D721Med (cell line): ENCODE data around the gene CD320.

Experiments
- DNase-seq: peaks from one replicate; pipeline ENCODE4 v3.0.0; 2011; ENCODE audit warnings: low spot score; ENCODE audit not compliant: insufficient read length
- FAIRE-seq: peaks from 2 replicates; lab custom pipeline; 2011; peaks lifted over from hg19 to GRCh38; lab: Jason Lieb, UNC
- CTCF ChIP-seq: IDR thresholded peaks from 2 replicates; pipeline ENCODE4 v1.5.1; 2012; ENCODE audit warnings: mild to moderate bottlenecking, control low read depth; ENCODE audit not compliant: insufficient read depth; ENCODE audit errors: missing control alignments

The CD320 gene

DNA sequence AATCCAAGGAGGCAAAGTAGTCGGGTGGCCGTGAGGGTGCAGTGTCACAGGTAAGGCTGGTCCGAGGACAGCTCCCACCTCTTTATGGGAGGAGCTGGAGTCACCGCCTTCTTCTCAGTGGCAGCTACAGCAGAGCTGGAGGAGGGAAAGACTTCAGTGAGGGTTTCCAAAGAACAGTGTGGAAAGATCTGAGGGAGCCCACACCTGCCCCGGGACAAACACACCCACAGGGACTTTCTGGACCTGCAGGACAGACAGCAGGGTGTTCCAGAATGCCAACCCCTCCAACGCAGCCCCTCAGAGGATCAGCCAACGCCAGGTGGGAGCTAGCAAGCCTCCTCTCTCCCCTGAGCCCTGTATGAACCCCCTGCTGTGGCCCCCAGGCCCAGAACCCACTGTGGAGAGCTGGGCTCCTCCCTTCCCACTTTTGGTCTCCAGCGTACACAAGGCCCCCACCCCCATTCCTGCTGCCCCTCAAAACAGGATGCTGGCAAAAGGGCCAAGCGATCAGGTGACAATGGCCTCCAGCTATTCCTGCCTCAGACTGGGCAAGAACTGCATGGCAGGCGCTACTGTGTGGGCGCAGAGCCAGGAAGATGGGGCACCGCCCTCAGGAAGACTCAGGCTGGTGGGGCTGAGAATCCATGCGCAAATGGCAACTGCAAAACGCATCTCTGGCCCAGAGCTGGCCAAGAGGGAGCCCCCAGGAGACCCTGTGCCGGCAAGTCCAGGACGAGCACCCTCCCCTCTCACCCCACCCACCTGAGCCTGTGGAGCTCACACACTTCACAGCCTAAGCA lies 3.5 kb upstream of the CD320 start:
- no peak for TF ChIP-seq CTCF
- FAIRE-seq (no peak), DNase-seq (no peak)

DNA sequence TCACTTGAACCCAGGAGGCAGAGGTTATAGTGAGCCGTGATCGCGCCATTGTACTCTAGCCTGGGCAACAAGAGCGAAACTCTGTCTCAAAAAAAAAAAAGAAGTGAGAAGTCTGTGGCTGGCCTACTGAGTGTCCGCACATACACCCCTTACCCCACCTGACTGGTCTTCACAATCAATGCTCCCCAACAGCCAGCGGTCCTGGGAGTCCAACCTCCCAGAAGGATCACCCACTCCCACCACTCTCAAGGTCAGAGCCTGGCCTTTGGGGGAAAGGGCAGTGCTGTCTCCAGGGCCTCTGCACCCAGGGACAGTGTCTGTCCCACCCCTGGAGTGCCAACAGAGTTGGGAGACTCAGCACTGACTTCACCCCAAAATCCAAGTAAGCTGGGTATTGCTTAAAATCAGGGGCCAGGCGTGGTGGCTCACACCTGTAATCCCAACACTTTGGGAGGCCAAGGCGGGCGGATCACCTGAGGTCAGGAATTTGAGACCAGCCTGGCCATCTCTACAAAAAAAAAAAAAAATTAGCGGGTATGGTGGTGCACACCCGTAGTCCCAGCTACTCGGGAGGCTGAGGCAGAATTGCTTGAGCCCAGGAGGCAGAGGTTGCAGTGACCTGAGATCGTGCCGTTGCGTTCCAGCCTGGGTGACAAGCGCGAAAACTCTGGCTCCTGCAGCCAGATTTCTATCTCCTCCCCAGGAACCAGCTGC lies 2.3 kb upstream of the CD320 start:
- no peak for TF ChIP-seq CTCF
- no peak for FAIRE-seq

DNA sequence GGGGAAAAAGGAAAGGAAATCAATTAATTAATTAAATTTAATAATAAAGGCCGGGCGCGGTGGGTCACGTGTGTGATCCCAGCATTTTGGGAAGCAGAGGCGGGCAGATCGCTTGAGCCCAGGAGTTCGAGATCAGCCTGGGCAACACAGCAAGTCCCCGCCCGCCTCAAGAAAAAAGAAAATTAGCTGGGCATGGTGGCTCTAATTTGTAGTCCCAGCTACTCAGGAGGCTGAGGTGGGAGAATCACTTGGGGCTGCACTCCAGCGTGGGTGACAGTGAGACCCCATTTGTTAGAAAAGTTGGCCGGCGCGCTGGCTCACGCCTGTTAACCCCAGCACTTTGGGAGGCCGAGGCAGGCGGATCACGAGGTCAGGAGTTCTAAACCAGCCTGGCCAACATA lies 733 bp upstream of the CD320 start:
- no peak for TF ChIP-seq CTCF
- FAIRE-seq = no peak
- DNase-seq = no peak

More for the DNA sequence above, 2.3 kb upstream of the CD320 start:
- DNase-seq = no peak

GRCh38 chr19:8307400-8307964 lies 676 bp downstream of the CD320 start:
- no peak for TF ChIP-seq CTCF
- FAIRE-seq (no peak), DNase-seq (no peak)

- no peak for DNase-seq
- TF ChIP-seq CTCF = no peak
- no peak for FAIRE-seq
These were observed 1.7 kb downstream of the CD320 start for GRCh38 chr19:8306235-8307054.

- no peak for FAIRE-seq
- DNase-seq = no peak
These were observed 2.4 kb downstream of the CD320 start for GRCh38 chr19:8305798-8306197.

More at GRCh38 chr19:8305798-8306197, 2.4 kb downstream of the CD320 start:
- no peak for TF ChIP-seq CTCF
